K562 (cell line): ENCODE data around the gene AKAP14. TPM values are rescaled to one million over a fixed set of nuclear protein-coding genes. Genes with fewer than 3 reads are reported as not detected.
A peak's percentile ranks its signal among the peaks of the same experiment; 100 is the strongest.

ENCODE experiments used
- ATAC-seq: fragments of 200-7000 bp; cut with Tn5 transposase; 3 replicates; pipeline ENCODE4 v1.9.1; 2020; ENCODE audit warnings: moderate library complexity
- BruUV-seq: library from RNA; stranded (reverse); fragments of 400-500 nt; replicated peaks from 2 replicates; lab custom pipeline; 2021; lab: Mats Ljungman, UMichigan
- CTCF ChIA-PET: fragments of 300-600 bp; formaldehyde crosslinking; extraction: SDS; loops from one replicate; lab custom pipeline; 2021; ENCODE audit warnings: low intra/inter-chr PET ratio; lab: Yijun Ruan, JAX
- POLR2A ChIA-PET: fragments of 300-600, 350-650 bp; sonication (Branson Sonifier 250); formaldehyde crosslinking; extraction: SDS; loops from one replicate; lab custom pipeline; 2021; ENCODE audit warnings: antibody characterized with exemption, inconsistent platforms; lab: Yijun Ruan, JAX
- DNase-seq, 4 experiments: peaks; one replicate each; pipeline versions ENCODE4 v3.0.0 to v3.0.0-alpha.2; 2011 to 2018; ENCODE audit warnings: low spot score in 3 of 4, mixed read lengths in 3 of 4; ENCODE audit errors: extremely low read depth in 1 of 4
- FAIRE-seq: peaks from 2 replicates; lab custom pipeline; 2011; peaks lifted over from hg19 to GRCh38; lab: Jason Lieb, UNC
- H2AFZ ChIP-seq: 2 replicates; pipeline ENCODE4 v1.6.0; 2011; ENCODE audit warnings: low read depth, low read length, control low read depth, inconsistent platforms
- H3K27ac ChIP-seq: fragments of 200-600 bp; 3 replicates; pipeline ENCODE4 v1.8.0; 2011; ENCODE audit warnings: low read depth, mild to moderate bottlenecking, control low read depth, inconsistent platforms, low read length, moderate library complexity, mixed read lengths; ENCODE audit errors: extremely low read depth
- H3K27me3 ChIP-seq, 2 experiments: fragments of 300-600 bp in 1 of 2; 2 replicates in 1 of 2; 3 replicates in 1 of 2; pipeline versions ENCODE4 v1.6.0 to v1.8.0; 2011; ENCODE audit warnings: inconsistent platforms in 2 of 2, low read length in 2 of 2, mild to moderate bottlenecking in 1 of 2, mixed read lengths in 1 of 2, moderate library complexity in 1 of 2; ENCODE audit not compliant: control insufficient read depth in 2 of 2, insufficient read depth in 2 of 2
- H3K36me3 ChIP-seq: fragments of 300-600 bp; 3 replicates; pipeline ENCODE4 v1.8.0; 2011; ENCODE audit warnings: mild to moderate bottlenecking, low read length, inconsistent platforms; ENCODE audit not compliant: control insufficient read depth, insufficient read depth
- H3K4me1 ChIP-seq, 2 experiments: fragments of 200-600 bp in 1 of 2; replicated peaks in 1 of 2; 2 replicates in 1 of 2; 3 replicates in 1 of 2; pipeline versions ENCODE4 v1.5.1 to v1.8.0; 2011; ENCODE audit warnings: inconsistent platforms in 2 of 2, low read length in 2 of 2, mild to moderate bottlenecking in 1 of 2, mixed read lengths in 1 of 2, moderate library complexity in 1 of 2; ENCODE audit not compliant: control insufficient read depth in 2 of 2, insufficient read depth in 2 of 2
- H3K4me2 ChIP-seq: 2 replicates; pipeline ENCODE4 v1.6.1; 2011; ENCODE audit warnings: low read length, control low read depth, inconsistent platforms, mixed read lengths; ENCODE audit not compliant: insufficient read depth
- H3K4me3 ChIP-seq: fragments of 200-600 bp; sonication (generic), shearing (Covaris generic); 2 replicates; pipeline ENCODE4 v1.5.1; 2016; ENCODE audit warnings: control low read depth, inconsistent platforms
- H3K79me2 ChIP-seq: fragments of 200-600 bp; 3 replicates; pipeline ENCODE4 v1.8.0; 2011; ENCODE audit warnings: low read length, inconsistent platforms; ENCODE audit not compliant: control insufficient read depth, insufficient read depth
- H3K9ac ChIP-seq, 2 experiments: 2 replicates each; pipeline versions ENCODE4 v1.6.0 to v1.6.1; 2011; ENCODE audit warnings: low read depth in 2 of 2, low read length in 2 of 2, control low read depth in 1 of 2, inconsistent platforms in 1 of 2, mild to moderate bottlenecking in 1 of 2, mixed read lengths in 1 of 2; ENCODE audit not compliant: insufficient read depth in 1 of 2
- H3K9me1 ChIP-seq: one replicate; pipeline ENCODE4 v1.6.0; 2011; ENCODE audit warnings: inconsistent platforms, mild to moderate bottlenecking, low read length, moderate library complexity; ENCODE audit not compliant: control insufficient read depth, insufficient read depth
- H3K9me3 ChIP-seq: replicated peaks from 2 replicates; pipeline ENCODE4 v1.5.1; 2011; ENCODE audit warnings: low read depth, low read length, inconsistent platforms; ENCODE audit not compliant: control insufficient read depth, insufficient read depth
- H4K20me1 ChIP-seq: replicated peaks from 2 replicates; pipeline ENCODE4 v1.6.1; 2011; ENCODE audit warnings: low read length, inconsistent platforms, mixed read lengths; ENCODE audit not compliant: control insufficient read depth, insufficient read depth
- BCLAF1 ChIP-seq, 2 experiments: fragments of 450-650 bp in 1 of 2; IDR thresholded peaks; 2 replicates each; pipeline ENCODE4 v1.6.1; 2011 to 2017; ENCODE audit warnings: low read depth in 2 of 2, antibody characterized with exemption in 1 of 2, borderline replicate concordance in 1 of 2, low read length in 1 of 2, mild to moderate bottlenecking in 1 of 2, mixed read lengths in 1 of 2; ENCODE audit not compliant: control insufficient read depth in 1 of 2
- CC2D1A ChIP-seq: fragments of 450-650 bp; IDR thresholded peaks from 2 replicates; pipeline ENCODE4 v1.6.1; 2017; ENCODE audit warnings: mild to moderate bottlenecking
- ZNF75A ChIP-seq: fragments of 450-650 bp; formaldehyde crosslinking; IDR thresholded peaks from 2 replicates; pipeline ENCODE4 v1.4.0; 2020; ENCODE audit warnings: mild to moderate bottlenecking
- WGBS: fragments of 100-300 bp; shearing (Covaris generic); methylation state at CpG from one replicate; pipeline ENCODE4 v1.1.6; 2016; ENCODE audit warnings: low coverage, mixed read lengths; ENCODE audit not compliant: insufficient coverage; ENCODE audit errors: missing lambda C conversion rate; 5-methylcytosine and 5-hydroxymethylcytosine counted together
- in situ Hi-C: fragments of 300-500 bp; cut with MboI; formaldehyde crosslinking; loops from 4 replicates; pipeline ENCODE4 v1.15.0; 2018; ENCODE audit warnings: inconsistent platforms, mixed read lengths
- intact Hi-C: fragments of 100-400 bp; cut with micrococcal nuclease; formaldehyde crosslinking; loops from 2 replicates; pipeline ENCODE4 v1.14.2; 2022
- polyA plus RNA-seq, 8 experiments: library from polyadenylated mRNA; depleted of rRNA in 4 of 8; stranded (reverse) in 5 of 8; unstranded in 3 of 8; fragments of >200 nt; fragmentation: Nextera tagmentation in 2 of 8; fragmentation: Illumina TruSeq in 1 of 8; extraction: Ambion mirVana in 2 of 8; extraction: Trizol in 1 of 8; gene quantifications; 2 replicates each; pipeline versions ENCODE4 v1.2.1 to v1.2.3, GENCODE V29; 2011 to 2014; ENCODE audit warnings: inconsistent platforms in 1 of 8, missing spikeins in 1 of 8
- total RNA-seq, 7 experiments: library from RNA; depleted of rRNA in 6 of 7; stranded (reverse); fragments of >200 nt in 6 of 7; fragmentation: Illumina TruSeq in 2 of 7; extraction: Trizol in 2 of 7; gene quantifications; 2 replicates each; pipeline versions ENCODE4 v1.2.1 to v1.2.3, GENCODE V29; 2011 to 2021; ENCODE audit warnings: low replicate concordance in 1 of 7

The AKAP14 gene
- total and polyA plus RNA-seq, 9 of the 15 experiments (the other 6 are each of a cell fraction or from before 2014, with no cell fraction given) = not detected

DNA sequence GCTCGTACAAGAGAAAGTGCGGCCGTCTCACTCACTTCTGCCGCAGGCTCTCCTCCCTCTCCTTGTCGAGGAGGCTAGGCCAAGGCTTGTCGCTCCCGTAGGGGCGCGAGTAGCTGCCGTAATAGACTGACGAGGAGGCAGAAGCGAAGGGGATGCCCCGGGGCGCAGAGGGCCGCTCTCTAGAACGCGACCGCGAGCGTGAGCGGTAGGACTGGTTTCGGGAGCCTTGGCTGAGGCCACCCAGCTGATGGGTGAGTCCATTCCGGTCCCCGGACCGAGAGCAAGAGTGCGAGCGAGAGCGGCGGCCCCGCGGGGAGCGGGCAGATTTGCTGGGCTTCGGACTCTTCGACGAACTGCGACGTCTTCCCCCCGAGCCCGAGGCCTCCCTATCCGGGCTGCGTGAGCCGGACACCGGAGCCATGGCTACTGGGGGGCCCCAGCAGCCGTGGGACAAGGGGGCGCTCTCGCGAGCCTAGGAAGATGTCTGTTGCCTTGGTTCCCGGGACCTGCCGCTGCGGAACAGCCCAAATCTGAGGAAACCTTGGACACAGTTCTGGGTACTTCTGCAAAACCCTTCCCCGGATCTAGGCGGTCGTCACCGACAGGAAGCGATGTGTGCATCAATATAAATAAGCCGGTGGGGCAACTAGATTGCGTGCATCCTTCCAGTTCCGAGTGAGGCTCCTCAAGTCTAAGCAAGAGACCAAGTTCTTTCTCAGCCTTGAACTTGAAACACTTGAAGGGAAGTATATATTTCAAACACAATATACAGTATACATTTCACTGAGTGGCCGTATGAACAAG is 47.7 kb downstream of the AKAP14 start, which contains the start of gene NKAP (continued):
- TF ChIP-seq BCLAF1 (IDR thresholded peaks at IDR 0.05; ENCODE audit: borderline replicate concordance in 1 of 2, control insufficient read depth in 1 of 2, low read depth in 2 of 2, low read length in 1 of 2) = peak in 1 of 2 experiments; percentile 88; a peak in 2 of 4 replicates

GRCh38 chrX:119945481-119945880 is 49.8 kb downstream of the AKAP14 start:
- H3K36me3 ChIP-seq = no peaks in the 10 kb centered on the region
- no TSS peak for BruUV-seq
- H3K79me2 ChIP-seq = peaks cover 21% of the 10 kb centered on the region
- H3K9me1 ChIP-seq = no peaks in the 10 kb centered on the region
- H3K27ac ChIP-seq = no peak overlapping the region
- CTCF ChIA-PET = no interaction called here
- peaks cover 0 to 11% of the 10 kb centered on the region in 2 experiments; a peak in 1 of 5 replicates for H3K27me3 ChIP-seq
- DNase-seq (no peak), FAIRE-seq (no peak), ATAC-seq (no peak)
- no peak overlapping the region for H3K9ac ChIP-seq
- in situ Hi-C loops (no loop called here), intact Hi-C loops (loop anchor here (10.0 kb wide), 1 partner anchor 431 kb away; no protein-coding TSS in a partner anchor)
- no peak overlapping the region for H3K4me2 ChIP-seq
- H3K9me3 ChIP-seq = no peaks in the 10 kb centered on the region
- H4K20me1 ChIP-seq = no peaks in the 10 kb centered on the region
- 38% methylated on average over 6 of the region's 6 CpGs for WGBS
- POLR2A ChIA-PET = interaction anchor here (0.7 kb wide), 1 partner anchor 590 kb away, joined by 3 read pairs; no protein-coding TSS in a partner anchor
- H3K4me1 ChIP-seq = peaks cover 3 to 9% of the 10 kb centered on the region in 2 experiments; a peak in 3 of 5 replicates
- H3K4me3 ChIP-seq = no peak overlapping the region
- TF ChIP-seq ZNF75A (no peak), CC2D1A (no peak)
- H2AFZ ChIP-seq = no peak overlapping the region
